ENCODE measurements around the gene LYVE1.

The LYVE1 gene, protein sequence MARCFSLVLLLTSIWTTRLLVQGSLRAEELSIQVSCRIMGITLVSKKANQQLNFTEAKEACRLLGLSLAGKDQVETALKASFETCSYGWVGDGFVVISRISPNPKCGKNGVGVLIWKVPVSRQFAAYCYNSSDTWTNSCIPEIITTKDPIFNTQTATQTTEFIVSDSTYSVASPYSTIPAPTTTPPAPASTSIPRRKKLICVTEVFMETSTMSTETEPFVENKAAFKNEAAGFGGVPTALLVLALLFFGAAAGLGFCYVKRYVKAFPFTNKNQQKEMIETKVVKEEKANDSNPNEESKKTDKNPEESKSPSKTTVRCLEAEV

DNA sequence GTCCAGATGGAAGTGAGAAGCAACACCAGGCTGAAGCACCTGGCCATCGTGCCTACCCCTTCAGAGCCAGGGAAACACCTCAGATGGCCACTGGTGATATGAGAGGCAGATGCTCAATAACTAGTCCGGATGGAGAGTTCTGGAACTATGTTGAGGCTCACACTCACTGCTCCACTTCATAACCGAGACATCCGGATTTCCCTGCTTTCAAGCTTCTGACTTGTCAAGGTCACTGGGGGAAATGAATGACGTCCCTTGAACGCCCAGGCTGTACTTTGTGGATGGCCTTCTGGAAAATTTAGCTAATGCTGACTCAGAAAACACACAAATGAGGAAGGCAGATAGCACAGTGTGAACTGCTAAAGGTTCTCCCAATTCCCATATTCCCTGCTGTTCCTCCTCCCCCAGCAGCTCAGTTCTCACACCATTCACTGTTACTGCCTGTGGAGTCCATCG lies at the start of gene LYVE1:
LYVE1 (minus strand) TSS at position 180 of the 456 bp plus-strand sequence; CDS start at position 47, 133 bp downstream.
- no peak within 1 kb of the TSS for H3K4me3 ChIP-seq (ENCODE audit: low read depth, low read length)
- peak; percentile 56 for DNase-seq (ENCODE audit: low read depth)

DNA sequence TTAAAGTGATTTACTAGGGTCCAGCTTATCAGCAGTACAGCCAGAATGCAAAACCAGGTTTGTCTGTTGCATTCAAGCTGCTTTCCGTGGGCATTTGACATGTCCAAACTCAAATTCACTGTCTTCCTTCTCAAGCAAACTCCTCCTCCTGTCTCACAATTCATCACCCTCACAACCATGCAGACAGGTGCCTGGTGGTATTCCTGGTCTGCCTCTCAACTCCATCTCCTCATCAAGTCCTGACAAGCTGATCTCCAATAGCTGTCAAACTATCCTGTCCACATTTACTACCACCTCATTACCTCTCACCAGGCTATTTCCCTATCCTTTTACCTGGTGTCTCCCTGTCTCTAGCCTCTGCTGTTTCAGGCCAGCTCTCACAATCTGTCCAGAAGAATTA lies 49.1 kb upstream of the LYVE1 start:
- no peak for DNase-seq (ENCODE audit: low read depth)
- H3K4me3 ChIP-seq (ENCODE audit: low read depth, low read length): no peak overlapping the region

DNA sequence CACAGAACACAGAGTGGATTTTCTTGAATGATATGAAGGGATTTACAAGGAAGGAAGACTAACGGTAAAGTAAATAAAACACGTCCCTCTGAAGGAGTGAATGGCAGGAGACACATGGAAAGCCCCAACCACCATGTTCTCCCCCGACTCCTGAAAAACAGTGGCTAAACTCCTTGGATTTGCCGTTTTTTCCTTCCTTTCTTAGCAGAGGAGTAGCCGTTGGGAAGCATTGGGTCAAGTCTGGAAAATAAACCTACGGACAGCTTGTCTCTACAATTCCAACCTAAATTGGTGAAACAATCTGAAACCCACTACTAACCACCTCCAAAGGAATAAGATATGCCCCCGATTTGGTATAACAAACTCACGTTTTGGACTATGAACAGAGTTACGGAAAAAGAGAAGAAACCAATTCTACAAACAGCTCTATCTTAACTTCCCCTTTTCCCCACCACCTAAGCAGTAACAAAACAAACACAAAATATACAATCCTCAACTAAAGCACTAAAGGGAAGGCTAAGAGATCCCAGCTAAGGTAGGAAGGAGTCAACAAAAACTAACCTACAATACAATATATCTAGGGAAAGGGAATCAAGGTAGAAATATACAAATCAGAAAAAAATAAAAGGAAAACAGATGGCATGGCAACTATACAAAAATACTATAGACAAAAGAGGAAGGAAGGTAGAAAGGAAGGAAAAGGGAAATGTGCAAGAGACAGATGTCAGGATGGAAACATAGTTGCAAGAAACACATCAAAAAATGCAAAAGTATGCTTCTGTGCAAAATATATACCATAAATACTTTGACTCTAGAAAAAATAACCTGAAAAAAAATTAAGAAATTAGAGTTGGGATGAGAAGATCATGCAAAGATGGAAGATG lies 43.8 kb upstream of the LYVE1 start:
- no peak for DNase-seq (ENCODE audit: low read depth)
- no peak overlapping the region for H3K4me3 ChIP-seq (ENCODE audit: low read depth, low read length)

DNA sequence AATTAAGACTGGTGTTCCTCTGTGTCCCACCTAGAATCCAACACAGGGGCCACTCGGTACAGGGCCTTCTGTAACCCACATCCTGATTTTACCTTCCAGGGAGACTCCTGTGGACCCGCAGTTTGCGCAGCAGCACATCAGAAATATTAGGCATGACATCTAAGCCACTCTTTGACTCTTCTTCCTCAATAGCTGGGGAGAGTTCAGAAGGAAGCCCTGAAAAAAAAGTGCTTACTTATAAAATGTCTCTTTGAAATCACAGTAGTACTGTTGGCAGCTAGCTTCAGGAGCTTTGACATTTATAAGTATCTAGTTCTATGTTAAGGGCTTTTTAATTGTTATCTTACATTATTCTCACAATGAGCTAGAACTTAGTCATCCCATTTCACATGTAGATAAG lies 41.2 kb upstream of the LYVE1 start:
- no peak overlapping the region for H3K4me3 ChIP-seq (ENCODE audit: low read depth, low read length)
- DNase-seq (ENCODE audit: low read depth): no peak

DNA sequence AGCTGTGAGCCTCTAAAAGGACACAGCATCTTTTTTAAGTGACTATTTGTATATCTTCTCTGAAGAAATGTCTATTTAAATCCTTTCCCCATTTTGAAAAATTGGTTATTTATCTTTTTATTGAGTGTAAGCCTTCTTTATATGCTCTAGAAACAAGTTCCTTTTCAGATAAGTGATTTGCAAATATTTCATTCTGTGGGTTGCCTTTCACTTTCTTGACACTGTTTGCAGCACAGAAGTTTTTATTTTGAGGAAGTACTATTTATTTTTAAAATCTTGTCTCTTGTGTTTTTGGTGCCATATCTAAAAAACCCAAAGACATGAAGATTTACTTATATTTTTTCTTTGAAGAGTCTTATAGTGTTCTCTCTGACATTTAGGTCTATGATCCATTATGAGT lies 40.1 kb upstream of the LYVE1 start:
- H3K4me3 ChIP-seq (ENCODE audit: low read depth, low read length): no peak overlapping the region
- no peak for DNase-seq (ENCODE audit: low read depth)

DNA sequence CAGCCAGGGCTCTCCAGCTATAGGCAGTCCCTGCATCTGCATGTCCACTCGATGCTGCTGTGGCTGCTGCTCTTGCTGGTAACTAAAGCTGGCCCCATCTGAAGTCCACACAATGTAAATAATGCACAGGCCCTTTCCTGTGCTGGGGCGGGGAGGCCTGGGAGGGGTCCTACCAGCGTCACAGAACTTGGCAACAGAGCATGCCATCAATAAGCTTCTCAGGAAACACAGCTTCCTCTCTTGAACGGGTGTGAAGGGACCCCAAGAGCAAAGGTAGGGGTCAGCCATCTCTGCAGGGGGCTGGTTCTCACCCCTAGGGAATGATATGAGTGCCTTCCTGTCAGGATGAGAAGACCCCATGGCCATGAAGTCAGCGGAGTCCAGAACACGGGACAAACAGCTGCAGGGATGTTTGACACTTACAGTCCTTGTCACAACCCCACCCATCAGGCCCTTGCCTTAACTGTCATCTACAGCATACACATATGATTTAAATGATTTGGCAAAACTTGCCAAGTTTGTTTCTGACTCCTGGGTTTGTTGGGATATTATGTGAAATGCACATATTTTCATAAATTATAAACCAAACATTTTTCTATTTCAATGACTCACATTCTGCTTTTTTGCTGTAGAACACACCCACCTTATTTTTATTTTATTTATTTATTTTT lies 39.1 kb upstream of the LYVE1 start:
- no peak overlapping the region for H3K4me3 ChIP-seq (ENCODE audit: low read depth, low read length)
- no peak for DNase-seq (ENCODE audit: low read depth)

DNA sequence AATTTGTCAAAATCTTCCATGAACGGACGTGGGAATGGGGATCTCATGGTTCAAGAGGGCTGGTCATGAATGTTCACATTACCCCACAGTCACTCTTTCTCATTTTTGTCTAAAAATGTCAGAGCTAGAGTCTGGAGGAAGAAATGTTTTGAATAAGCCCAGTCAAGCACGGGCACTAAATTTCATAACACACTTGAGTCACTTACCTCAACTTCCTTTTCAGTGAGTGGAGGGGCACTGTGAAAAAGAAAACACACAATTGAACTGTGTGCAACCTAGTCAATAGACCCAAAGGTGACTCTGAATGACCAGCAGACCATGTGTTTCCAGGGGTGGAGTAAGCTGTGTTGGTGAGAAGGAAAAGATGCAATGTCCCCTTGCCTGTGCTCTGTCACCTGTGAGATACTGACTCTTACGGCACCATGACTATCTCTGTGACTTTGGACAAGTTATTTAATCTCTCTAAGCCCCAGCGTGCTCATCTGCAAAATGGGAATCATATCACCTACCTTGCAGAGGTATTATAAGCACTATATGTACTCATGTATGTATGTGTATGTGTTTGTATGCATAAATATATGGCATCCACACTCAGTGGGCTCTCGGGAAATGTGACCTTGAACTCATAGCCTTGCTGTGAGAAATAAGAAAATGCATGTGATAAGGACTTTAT lies 38.2 kb upstream of the LYVE1 start:
- H3K4me3 ChIP-seq (ENCODE audit: low read depth, low read length): no peak overlapping the region
- DNase-seq (ENCODE audit: low read depth): peak; percentile 59

DNA sequence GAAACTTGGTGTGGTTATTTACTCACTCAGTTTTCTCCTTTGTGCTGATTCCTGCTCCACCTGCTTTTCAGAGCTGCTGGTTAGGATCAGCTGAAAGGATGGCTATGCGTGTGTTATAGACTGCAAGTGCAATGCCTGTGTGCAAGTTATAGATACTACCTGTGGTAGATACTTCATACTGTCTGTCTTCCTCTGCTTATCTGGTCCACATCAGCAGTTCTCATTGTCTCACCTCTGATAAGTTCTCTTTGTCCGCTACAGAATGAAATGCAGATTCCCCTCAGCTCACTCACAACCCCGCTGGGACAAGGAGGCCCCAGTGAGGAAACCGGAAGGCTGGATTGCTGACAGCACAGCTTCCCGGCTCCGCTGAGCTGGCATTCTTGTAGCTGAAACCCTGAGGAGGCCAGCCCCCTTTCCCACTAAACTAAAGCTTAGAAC lies 37.5 kb upstream of the LYVE1 start:
- H3K4me3 ChIP-seq (ENCODE audit: low read depth, low read length): no peak overlapping the region
- peak; percentile 87 for DNase-seq (ENCODE audit: low read depth)

DNA sequence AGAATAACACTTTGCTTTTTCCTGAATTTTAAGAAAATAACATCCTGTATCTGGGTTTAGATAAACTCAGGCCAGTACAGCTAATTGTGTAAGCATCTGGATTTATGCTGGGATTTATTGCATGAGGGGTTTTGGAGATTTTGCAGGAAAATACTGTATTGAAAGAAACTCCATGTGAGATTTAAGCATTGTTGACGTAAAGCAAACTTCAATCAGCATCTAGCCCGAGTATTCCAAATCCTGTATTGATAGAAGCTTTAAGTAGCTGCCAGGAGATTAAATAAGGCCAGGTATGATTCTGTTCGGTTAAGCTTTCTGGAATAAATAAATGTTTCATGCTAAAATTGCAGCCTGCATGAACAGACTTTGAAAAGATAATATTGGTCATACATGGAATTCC lies 36.3 kb upstream of the LYVE1 start:
- no peak overlapping the region for H3K4me3 ChIP-seq (ENCODE audit: low read depth, low read length)
- DNase-seq (ENCODE audit: low read depth): no peak

DNA sequence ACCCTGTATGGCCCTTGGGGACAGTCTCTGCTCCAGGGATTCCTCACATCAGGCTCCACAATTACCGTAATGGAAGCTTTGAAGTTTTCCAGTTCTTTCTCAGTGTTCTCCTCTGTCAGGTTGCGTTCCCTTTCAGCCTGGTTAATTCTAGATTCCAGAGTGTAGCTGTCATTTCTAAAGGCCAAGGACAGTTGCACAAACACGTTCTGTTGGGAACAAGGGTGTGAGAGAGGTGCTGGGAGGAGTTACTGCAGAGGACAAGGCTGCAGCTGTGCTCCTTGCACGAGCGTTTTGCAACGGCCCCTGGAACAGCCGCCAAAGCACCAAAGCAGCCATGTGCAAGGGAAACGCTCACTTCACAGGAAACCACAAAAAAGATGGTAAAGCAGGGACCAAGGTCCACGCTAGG lies 35.9 kb upstream of the LYVE1 start:
- DNase-seq (ENCODE audit: low read depth): peak; percentile 82
- H3K4me3 ChIP-seq (ENCODE audit: low read depth, low read length): no peak overlapping the region

DNA sequence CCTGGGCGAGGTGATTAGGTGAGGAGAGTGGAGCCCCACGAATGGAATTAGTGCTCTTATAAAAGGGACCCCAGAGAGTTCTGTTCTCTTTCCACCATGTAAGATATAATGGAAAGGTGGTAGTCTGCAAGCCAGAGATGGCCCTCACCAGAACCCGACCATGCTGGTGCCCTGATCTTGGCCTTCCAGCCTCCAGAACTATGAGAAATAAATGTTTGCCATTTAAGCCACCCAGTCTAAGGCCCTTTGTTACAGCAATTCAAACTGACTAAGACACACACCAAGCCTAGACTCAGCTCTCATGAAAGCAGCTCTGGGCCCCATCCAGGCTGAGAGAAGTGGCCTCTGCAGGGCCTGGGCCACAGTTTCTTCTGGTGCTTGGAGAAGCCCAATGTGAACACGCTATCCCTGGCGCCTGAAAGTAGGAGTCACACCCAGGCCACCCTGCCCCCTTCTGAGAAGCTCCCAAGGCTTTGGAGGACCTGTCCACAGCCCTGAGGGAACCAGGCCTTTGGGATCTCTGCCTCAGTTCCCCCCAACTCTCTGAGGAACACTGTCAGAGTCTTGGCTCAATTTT lies 35.3 kb upstream of the LYVE1 start:
- H3K4me3 ChIP-seq (ENCODE audit: low read depth, low read length): no peak overlapping the region
- DNase-seq (ENCODE audit: low read depth): no peak

DNA sequence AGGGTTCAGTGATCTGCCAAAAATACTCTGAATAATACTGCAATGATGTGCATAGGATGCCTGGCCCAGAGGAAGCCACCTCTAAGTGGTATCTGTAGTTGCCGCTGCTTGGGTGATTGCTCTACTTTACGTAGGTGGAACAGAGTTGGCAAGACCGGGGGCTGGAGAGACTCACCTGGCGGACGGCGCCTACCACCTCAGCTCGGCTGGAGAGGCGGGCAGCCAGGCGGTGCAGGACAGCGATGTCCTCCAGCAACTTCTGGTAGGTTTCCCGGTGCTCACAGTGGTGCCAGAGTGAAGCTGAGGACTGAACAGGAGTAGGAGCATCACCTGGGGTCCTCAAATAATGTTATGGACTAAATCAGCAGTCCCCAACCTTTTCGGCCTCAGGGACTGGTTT lies 34.5 kb upstream of the LYVE1 start:
- no peak for DNase-seq (ENCODE audit: low read depth)
- H3K4me3 ChIP-seq (ENCODE audit: low read depth, low read length): no peak overlapping the region

DNA sequence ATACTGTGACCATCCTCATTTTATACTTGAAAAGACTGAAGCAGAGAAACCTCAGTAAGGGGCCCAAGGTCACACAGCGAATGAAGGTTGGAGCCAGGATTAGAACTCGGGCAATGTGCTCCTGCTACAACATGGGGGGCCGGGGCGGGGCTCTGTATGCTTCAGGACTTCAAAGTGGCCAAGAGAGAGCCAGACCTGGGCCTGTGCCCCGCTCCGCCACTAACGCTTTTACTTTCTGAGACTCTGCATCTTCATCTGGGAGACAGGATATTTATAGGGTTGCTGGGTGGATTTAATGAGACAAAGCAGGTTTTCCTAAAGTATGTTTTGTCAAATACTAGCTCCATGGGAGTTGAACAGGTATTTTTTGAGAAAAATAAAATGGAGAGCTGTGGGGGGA lies 33.9 kb upstream of the LYVE1 start:
- no peak for DNase-seq (ENCODE audit: low read depth)

DNA sequence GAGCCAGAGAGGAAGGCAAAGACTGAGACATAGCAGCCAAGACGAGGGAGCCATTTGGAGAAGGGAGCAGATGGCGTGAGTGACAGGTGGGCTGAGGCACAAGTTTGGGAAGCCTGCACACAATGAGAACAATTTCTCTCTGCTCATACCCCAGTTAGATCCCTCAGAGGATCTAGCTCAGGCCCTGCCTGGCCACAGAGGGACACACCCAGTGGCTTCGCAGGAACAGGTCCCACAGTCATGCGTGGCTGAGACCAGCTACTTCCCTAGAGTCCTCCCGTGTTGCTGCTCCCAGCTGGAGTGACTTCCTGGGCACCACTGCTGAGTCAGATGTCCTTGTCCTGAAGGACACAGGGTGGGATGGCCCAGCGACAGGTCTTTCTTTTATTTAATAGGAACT lies 33.4 kb upstream of the LYVE1 start:
- DNase-seq (ENCODE audit: low read depth): no peak
- no peak overlapping the region for H3K4me3 ChIP-seq (ENCODE audit: low read depth, low read length)

More for the DNA sequence above, 33.9 kb upstream of the LYVE1 start:
- H3K4me3 ChIP-seq (ENCODE audit: low read depth, low read length): no peak overlapping the region

DNA sequence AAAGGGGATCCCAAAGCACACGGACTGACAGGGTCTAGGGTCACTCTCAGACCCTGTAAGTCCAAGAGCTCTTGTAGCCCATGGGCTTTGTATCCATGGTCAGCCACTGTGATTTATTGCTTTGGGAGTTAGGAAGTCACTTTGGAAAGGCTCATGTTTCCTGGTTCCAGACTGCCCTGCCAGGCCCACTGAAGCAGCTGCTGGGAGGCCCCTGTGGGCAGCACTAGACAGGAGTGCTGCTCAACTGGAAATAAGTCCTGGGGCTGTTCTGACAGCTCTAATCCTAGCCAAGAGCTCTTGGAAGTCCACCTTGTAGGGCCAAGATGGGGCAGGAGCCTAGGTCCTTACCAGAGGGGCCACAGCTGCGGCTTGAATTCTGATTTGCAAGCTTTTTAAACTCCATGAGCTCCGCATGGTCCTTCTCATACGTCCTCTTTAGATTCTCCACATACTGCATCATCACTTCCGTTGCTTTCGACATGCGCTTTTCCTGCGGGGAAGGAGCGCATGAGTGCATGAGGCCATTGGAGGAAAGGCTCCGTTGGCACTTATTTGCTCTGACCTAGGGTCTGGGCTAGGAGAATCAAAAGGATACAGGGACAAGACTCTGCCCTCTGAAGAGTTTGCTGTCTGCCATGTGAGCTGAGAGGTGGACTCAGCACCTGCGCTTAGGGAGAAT lies 32.2 kb upstream of the LYVE1 start:
- H3K4me3 ChIP-seq (ENCODE audit: low read depth, low read length): no peak overlapping the region
- no peak for DNase-seq (ENCODE audit: low read depth)

DNA sequence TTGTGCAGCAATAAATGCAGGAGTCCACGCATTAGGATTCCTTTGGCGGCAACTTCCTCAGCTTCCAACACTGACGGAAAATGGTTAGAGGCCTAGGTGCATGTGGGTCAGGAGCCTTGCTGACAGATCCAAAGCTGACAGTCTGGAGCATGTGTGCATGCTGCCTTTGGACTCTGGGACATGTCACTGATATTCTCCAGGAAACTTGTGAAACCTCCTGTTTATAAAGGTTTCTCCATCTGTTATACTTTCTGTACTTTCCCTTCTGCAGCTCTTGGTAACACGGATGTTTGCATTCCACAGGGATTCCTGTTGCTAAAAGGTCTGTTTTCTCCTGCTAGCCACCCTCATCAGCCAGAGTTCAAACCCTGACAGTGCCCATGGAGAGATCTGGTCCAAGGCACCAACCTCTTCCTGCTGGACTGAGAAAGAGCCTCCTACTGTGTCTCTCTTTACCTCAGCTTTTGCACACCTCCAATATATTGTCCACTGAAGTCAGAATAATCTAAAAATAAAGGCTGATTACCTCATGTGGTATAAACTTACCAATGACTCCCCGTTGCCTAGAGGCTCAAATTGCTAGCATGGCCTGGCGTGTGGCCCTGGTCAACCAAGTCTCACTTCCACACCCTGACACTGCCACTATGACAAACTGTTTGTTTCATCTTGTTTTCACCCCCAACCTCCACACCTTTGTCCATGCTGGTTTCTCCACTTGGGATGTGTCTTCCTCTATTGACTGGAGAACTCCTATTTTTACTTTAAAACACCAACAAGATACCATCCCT lies 31.1 kb upstream of the LYVE1 start:
- H3K4me3 ChIP-seq (ENCODE audit: low read depth, low read length): no peak overlapping the region
- no peak for DNase-seq (ENCODE audit: low read depth)

DNA sequence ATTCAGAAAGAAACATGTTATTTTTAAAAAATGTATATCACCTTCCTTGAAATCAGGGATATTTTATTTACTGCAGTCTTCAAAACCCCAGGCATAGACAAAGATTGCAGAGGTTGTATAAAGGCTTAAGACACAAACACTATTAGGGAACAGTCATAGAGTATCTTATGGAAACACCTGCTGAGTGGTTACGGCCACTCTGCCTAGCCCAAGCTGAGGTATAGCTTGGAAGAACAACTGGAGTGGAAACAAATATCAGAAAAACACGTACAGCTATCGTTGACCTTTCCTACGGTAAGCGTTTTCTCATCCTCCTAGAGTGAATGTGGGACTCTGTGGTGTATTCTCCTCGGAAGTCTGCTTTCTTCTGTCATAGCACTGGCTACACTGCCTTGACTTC lies 30.4 kb upstream of the LYVE1 start:
- H3K4me3 ChIP-seq (ENCODE audit: low read depth, low read length): no peak overlapping the region

DNA sequence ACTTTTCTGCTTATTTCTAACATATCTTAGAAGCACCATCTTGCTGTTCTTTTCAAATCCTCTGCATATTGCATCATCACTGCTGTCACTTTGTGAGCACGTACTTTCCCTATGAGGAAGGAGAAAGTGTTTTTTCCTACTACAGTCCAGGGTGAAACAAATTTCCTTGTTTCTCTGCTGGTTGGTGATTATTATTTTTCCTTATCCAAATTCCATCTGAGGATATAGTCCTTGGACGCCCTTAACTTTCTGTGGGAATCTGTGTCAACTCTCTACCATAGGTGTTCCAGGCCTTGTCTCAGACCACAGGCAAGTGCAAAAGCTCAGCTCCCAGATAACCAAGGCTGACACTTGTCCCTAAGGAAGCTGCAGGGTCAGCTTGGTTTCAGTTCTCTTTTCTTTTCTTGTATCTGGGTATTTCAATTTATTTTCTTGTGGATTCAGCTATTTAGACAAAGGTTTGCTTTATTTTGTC lies 29.4 kb upstream of the LYVE1 start:
- no peak for DNase-seq (ENCODE audit: low read depth)
- no peak overlapping the region for H3K4me3 ChIP-seq (ENCODE audit: low read depth, low read length)

More for the DNA sequence above, 30.4 kb upstream of the LYVE1 start:
- DNase-seq (ENCODE audit: low read depth): no peak
